SKM-1 treated with dmso at 0.1 percent for 144 hours (cell line): ENCODE data around the gene RGS9.
"Not testable (repeated sequence)": the region's sequence is repeated elsewhere in the genome, so short reads cannot be mapped to it uniquely, and the experiment has no call there.

Experiments used
- DNase-seq: peaks from one replicate; lab custom pipeline; 2025; ENCODE audit not compliant: unreplicated experiment; lab: John Stamatoyannopoulos, UW

RGS9 gene

DNA sequence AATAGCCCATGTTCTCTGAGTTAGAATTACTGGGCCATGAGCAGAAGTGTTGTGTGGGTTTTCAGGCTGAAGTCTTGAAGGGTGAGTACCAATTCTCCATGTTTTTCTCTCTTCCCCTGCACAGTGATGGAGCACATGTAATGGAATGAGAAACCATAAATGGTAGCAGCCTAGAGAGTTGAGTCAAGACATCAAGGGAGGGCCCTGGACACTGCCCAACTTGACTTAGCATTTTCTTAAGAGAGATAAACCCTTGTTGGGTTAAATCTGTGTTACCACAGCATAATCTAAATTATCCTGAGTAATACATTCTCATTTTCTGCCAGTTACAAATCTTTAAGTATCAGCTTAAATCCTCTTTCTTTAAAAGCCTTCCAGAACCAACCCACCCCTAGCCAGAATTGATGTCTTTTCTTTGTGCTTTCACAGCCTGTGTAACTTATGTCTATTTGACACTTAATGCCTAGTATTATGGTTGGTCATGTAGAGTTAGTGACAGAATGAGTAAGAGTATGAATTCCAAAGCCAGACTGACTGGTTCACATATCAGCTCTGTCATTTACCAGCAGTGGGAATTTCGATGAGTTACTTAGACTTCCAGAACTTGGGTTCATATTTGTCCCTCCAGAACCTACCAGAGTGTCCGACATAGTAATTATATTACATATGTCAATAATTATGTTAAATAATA lies 27.0 kb upstream of the RGS9 start:
- no peak for DNase-seq

DNA sequence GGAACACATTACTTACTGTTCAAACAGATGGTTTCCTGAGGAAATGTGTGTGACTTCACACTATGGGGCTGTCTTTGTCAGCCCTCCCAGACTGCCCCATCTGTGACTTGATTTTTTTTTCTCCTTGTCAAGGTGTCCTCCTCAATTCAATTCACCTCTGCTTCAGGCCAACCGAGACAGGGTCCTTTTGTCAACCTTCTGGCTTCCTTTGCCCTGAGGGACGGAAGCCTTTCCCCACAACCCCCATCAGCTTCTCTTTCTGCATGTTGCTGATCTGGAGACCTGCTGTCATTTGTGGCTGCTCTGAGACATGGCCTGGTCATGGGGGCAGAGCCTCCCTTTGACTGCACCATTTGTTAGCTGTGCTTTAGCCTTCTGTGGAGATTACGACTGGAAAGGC lies 21.3 kb upstream of the RGS9 start:
- DNase-seq, result no peak

DNA sequence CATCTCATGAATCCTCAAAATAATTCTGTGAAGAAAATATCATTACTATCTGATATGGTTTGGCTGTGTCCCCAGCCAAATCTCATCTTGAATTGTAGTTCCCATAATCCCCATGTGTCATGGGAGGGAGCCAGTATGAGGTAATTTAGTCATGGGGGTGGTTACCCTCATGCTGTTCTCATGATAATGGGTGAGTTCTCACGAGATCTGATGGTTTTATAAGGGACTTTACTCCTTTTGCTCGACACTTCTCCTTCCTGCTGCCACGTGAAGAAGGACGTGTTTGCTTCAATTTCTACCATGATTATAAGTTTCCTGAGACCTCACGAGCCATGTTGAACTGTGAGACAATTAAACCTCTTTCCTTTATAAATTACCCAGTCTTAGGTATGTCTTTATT lies 20.7 kb upstream of the RGS9 start:
- not testable (repeated sequence) for DNase-seq

DNA sequence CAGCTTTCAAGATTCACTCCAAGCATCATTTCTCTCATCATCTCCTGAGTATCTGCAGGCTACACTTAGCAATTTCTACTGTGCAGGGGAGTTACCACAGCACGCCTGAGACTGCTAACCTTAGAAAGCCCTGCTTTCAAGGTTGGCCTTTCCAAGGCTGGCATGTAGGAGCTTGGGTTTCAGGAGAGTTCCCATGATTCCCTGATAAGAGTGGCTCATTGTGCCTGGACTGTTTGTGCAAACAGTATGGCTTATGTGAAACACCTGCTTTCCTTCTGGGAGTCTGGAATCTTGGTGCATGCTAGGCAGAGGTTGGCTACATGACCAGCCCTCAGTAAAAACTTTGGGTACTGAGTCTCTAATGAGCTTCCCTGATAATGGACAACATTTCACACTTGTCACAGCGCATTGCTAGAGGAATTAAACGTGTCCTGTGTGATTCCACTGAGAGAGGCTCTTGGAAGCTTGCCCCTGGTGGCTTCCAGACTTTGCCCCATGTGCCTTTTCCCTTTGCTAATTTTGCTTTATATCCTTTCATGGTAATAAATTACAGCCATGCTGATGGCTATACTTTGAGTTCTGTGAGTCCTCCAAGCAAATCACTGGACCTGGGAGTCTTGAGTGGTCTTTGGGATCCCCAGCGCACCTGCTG lies 19.7 kb upstream of the RGS9 start:
- no peak for DNase-seq

DNA sequence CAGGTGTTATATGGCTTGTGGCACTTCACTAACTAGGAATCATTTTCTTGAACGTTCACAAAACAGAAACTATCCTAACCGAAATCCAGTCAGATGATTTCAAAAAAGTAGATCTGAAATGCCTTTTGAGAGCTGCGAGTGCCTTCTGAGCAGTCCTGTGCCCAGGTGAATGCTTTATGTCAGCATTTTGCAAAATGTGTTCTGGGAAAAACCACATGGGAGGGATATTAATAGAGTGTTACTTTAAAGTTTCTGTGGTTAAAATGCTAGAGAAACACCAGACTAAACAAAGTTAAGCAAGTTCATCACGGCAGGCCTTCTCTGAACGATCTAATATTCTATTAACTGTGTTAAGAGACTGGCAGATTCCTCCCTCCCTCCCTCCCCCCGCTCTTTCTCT lies 15.8 kb upstream of the RGS9 start:
- DNase-seq, result no peak

DNA sequence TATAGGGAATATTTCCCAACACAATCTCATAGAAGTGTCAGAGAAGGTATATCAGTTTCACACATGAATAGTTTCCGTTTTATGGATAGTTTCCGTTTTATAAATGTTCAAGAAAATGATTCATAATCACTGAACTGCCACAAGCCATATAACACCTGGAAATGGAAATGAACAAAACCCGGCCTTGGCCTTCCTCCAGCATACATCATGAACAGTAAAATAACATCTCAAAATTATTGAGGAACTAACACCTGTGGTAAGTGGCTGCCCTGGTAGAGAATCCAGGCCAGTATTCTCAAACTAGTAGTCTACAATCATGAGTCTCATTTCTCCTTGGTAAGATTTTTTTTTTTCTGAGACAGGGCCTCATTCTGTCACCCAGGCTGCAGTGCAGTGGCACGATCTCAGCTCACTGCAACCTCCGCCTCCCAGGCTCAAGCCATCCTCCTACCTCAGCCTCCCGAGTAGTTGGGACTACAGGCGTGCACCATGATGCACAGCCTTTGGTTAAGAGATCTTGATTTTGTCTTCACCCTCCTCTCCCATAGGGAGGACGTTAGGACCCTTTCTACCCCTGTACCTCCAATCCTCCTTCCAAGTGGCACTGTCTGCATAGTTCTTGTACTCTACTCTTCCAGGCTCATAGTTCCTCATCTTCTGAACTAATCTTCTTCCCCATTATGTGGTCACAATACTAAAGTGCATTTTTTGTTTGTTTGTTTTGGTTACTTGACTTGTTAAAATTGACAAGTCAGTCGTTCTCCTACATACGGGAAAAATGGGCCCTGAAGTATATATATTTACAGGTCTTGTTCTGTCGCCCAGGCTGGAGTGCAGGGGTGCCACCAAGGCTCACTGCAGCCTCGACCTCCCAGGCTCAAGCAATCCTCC lies 15.0 kb upstream of the RGS9 start:
- no peak for DNase-seq

DNA sequence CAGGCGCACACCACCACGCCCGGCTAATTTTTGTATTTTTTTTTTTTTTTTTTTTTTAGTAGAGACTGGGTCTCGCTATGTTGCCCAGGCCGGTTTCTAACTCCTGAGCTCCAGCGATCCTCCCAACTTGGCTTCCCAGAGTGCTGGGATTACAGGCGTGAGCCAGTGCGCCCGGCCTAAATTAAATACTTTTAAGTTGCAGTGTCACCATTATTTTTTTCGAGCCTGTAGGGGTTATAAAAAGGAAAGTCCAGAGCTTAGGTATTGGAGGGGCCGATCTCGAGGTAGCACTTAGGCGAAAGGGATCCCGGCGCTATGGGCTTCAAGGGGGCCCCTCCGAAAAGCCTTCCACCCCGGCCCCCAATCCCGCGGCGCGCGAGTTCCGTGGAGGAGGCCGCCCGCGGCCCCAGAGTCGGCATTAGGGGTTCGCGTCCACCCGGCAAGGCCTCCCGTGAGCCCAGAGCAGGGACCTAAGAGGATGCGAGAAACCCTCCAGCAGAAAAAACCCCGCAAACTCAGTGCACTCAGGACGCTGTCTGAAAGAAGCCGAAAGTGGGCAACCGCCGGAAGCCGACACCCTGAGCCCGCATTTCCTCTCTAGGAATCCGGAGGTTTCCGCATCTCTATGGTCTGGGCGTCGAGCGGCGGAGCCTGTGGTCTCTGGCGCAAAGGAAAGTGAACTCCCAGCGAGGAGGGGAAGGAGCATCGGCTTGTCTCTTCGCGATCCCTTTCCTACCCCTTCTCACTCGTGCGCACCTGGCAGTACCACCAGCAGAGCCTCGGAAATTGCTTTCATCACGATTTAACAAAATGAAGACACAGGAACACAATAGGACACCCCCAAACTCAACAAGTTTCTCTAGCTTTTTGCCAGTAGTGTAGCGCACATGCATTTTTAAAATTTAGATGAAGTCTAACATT lies 14.1 kb upstream of the RGS9 start:
- DNase-seq, result peak; percentile 86

DNA sequence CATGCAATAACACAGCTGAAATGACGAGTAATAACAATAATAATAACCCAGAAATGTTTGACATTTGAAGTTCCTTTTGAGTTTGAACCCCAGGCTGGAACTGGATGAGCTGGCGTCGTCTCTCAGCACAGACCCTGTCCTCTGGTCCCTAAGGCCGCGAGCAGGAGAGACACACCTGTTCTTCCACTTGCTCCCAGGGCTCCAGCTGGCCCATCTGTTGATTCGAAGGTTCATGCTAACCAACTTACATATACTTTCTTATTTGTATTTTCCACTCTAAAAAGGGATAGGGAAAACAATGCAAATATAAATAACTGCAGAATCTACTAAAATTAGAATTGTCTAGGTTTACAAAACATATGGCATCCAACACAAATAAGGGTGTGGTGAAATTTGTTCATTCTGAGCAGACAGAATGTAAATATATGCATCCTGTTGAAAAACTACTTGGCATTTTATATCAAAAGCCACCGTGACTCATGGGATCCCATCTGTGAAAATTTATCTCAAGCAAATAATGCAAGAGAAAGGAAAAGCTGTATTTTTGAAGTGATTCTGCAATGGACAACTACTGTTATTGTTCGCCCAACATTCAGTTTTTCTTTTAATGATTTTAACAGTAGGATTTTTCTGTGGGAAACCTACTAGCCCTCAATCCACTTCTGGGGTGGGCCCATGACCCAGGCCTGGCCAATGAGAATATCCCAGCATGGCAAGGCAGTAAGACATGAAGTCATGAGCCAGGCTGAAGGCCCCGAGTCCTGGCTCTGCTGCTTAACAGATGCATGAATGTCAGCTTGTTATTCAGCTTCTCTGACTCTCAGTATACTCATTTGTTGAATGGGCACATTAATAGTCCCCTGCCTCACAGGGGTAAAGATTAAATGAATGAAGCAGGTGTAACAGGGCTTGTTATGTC lies 13.2 kb upstream of the RGS9 start:
- DNase-seq, result no peak

DNA sequence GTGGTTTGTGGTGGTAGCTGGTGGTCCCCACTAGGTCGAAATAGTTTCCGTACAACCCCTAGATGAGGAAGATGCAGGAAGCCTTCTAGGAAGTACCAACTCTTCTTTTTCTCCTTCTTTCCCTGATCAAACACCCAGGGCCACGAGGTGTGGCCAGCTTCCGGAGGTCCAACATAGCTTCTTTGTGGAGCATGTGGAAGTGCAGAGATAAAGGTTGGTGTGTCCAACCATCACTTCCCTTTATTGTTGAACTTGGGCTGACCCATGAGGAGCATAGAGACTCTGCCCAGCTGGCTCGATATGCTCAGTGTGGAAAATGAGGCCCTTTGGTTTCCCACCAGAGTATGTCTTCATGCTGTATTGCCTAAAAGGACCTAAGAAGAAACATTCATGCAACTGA lies 6.3 kb upstream of the RGS9 start:
- peak; percentile 45 for DNase-seq

DNA sequence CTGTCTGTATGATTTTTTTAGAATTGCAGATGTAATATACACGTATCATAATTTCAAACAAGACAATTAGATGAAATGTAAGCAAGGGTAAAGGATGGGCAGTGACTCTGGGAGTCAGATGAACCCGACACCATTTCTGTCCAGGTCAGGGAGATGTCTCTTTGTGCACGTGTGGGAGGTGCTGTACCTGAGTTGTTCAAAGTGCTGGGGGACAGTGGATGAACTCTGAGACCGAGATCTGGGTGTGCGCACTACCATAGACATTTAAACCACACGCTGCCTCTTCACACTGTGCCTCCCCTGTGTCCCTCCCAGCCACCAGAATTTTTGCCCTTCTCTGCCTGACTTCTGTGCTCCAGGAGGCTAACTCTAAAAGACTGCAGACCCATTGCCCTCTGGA lies 5.9 kb upstream of the RGS9 start:
- no peak for DNase-seq

DNA sequence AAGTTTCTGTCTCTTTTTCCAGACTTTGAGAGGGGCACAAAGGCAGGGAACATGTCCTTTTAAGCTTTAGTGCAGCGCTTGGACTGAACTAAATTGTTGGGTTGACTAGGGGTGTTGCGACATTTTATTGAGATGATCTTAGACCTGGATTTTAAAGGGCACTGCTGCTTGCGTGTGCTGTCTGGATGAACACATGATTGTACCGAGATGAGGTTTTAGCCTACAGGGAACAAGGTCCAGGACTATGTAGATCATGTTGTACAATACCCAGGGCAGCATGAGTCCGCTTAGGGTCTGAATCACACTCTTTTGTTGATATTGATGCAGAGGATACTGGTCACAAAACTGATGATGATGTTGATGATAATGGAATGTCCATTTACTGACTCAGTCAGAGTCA lies 5.2 kb upstream of the RGS9 start:
- no peak for DNase-seq

DNA sequence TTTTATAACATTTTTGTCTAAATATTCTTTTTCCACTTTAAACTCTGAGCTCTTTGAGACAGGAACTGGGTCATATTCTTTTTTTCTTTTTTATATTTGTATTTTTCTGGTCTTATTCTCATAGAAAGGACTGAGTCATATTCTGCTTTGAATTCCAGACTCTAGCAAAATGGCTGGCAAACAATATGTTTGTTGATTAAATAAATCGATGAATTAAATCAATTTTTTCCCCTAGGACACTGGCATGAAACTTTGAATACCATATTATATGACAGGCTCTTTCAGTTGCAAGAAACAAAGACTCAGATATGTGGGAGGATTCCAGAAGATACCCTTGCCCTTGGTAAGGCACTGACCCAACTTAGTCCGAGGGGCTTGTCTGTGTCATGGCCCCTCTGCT lies 3.1 kb upstream of the RGS9 start:
- DNase-seq, result no peak

DNA sequence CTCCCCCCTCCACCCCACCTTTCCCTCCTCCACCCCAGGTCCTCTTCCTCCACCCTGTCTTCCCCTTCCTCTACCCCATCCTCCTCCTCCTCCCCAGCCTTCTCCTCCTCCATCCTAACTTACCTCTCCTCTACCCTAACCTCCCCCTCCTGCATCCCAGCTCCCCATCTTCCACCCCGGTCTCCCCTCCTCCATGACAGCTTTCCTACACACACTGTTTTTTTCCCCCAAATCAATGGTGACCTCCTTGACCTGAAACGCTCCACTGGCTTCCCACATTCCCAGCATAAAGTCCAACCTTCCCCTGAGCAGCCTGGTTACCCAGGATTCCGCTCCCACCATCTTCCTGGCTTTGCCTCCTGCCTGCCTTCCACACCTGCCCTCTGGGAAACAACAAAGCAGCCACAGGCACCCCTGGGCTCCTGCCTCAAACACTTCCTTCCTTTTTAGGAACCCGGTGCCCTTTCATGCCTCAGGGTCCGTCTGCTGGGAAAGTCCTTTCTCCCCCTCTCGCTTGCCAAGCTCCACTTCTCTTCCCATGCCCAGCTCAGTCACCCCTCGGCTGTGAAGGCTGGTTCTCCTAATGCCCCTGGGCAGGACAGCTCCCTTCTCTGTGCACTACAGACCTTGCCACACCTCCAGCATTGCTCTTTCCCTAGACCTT lies 2.1 kb downstream of the RGS9 start:
- no peak for DNase-seq

DNA sequence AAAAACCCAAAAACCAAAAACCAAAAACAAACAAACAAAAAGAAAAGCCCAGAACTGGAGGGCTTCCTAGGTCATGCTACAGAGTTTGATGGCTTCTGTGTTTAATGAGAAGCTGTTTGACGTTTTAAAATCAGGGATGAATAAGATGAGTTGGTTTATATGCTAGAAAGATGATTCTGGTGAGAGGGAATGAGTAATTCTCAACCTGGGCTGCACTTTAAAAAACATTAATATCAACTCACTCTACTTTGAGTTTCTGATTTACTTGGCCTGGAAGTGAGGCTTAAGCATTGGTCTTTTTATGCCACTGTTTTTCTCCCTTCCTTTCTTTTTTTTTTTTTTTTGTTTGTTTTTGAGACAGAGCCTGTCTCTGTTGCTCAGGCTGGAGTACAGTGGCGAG lies 5.1 kb downstream of the RGS9 start:
- no peak for DNase-seq

DNA sequence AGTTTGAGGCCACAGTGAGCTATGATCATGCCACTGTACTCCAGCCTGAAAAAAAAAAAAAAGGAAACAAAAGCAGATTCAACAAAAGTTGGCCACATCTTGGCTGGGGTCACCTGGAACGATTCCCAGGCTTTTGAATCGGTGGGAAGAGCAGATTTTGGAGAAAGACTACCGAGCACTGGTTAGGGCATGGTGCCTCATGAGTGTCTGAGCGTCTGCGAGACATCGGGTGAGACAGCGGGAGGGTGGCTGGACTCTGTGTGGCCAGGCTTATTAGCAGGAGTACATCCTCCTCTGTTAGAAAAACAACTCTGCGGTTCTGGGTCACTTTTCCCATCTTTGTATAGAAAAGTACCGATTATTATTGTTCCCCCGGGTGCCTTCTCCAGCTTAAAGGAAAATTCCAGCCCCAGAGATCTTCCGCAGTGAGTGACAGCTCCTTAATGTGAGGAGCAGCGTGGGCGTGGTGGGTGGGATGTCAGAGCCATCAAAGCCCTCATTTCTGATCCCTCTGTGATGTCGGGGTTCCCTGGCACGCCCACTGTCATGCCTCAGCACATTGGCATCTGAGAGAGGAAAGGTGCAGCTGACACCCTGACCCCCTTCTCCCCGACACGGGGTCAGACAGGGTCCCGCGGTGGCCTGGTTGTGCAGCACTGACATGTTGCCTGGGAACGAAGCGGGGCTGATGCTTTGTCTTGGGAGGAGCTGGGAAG lies 6.9 kb downstream of the RGS9 start:
- DNase-seq, result no peak

DNA sequence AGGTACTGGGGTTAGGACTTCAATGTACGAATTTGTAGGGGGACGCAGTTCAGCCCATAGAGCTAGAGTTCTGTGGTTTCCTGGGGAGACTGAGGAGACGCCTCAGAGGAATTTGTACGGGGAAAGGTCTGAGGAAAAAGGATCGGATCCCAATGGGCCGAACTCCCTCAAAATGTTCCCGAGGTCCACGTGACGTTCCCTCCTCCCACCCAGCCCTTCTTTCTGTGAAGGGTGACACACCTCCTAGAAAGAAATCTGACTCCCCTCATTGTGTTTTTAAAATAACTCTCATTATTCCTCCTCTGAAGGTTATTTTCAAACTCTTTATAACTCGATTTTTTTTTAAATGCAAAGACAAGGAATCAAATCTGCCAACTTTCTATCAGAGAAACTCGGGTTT lies 8.6 kb downstream of the RGS9 start:
- no peak for DNase-seq

DNA sequence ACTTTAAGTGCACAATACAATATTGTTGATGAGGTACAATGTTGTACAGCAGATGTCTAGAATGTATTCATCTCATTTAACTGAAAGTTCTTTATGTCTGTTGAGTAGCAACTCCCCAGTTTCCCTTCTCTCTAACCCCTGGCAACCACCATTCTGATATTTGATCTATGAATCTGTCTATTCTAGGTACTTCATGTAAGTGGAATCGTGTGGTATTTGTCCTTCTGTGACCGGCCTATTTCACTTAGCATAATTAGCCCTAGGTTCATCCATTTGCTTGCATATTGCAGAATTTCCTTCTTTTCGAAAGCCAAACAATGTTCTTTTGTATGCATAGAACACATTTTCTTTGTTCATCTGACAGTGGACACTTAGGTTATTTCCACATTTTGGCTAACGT lies 10.8 kb downstream of the RGS9 start:
- DNase-seq, result no peak

DNA sequence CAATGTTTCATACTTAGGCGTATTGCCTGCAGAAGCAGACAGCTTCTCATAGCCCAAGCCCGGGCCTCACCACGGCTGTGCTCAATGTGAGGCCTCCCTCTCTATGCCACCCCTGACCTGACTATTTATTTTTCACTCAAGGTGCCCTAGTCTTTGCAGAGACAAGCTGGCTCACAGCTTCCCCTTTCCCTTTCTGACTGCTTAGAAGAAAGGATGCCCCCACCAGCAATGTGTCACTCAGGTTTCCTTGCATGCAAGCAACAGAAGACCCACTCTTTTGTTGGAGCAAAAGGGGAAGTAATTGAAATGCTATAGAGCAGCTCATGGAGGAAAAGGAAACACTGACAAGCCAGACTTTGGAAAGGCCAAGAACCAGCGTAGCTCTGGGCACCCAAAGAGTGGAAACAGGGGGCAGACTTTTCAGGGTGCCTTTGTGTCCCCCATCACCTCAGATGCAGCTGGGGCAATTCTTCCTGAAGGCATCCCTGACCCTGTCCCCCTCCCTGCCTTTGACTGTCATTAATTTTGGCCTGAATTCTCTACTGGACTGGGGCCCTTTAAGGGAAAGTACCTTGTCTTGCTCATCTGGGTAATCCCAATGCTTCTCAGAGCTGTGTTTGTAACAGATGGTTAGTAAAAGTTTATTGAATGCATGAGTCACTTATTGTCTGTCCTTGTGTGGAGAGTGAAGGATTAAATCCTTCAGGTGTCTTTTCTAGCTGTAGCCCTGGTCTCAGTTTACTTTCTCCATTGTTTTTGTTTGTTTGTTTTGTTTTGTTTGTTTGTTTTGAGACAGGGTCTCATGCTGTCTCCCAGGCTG lies 17.8 kb downstream of the RGS9 start:
- DNase-seq, result peak; percentile 75
